SK-N-SH (cell line): ENCODE results near the gene SAT2. TPM values are rescaled to one million over a fixed set of nuclear protein-coding genes. Genes with fewer than 3 reads are reported as not detected.

Experiments
- CTCF ChIA-PET: fragments of 300-600, 350-600 bp; formaldehyde crosslinking; extraction: SDS; loops from one replicate; lab custom pipeline; 2021; lab: Yijun Ruan, JAX
- POLR2A ChIA-PET: fragments of 350-600 bp; sonication (Branson Sonifier 250); formaldehyde crosslinking; extraction: SDS; loops from one replicate; lab custom pipeline; 2020; ENCODE audit warnings: antibody characterized with exemption, inconsistent platforms; lab: Yijun Ruan, JAX
- DNase-seq: peaks from one replicate; pipeline ENCODE4 v3.0.0; 2012
- H2AFZ ChIP-seq: fragments of 200-600 bp; sonication (generic); 2 replicates; pipeline ENCODE4 v1.8.1; 2016; ENCODE audit warnings: antibody characterized with exemption, mild to moderate bottlenecking, low read depth
- H3F3A ChIP-seq: fragments of 200-600 bp; sonication (generic); replicated peaks from 2 replicates; pipeline ENCODE3; 2016; ENCODE audit warnings: antibody characterized with exemption, mild to moderate bottlenecking; ENCODE audit not compliant: insufficient read depth
- H3K27ac ChIP-seq, 2 experiments: fragments of 200-500 bp in 1 of 2; fragments of 200-600 bp in 1 of 2; sonication (Bioruptor generic) in 1 of 2; sonication (generic), shearing (Covaris generic) in 1 of 2; 2 replicates each; pipeline versions ENCODE4 v1.5.1 to v1.6.1; 2014 to 2016; ENCODE audit warnings: low read depth in 2 of 2, inconsistent platforms in 1 of 2, low read length in 1 of 2, mild to moderate bottlenecking in 1 of 2, mixed read lengths in 1 of 2
- H3K27me3 ChIP-seq: fragments of 200-600 bp; sonication (generic), shearing (Covaris generic); 2 replicates; pipeline ENCODE4 v1.6.1; 2016; ENCODE audit warnings: mixed run types; ENCODE audit not compliant: insufficient read depth
- H3K36me3 ChIP-seq, 2 experiments: fragments of 200-500 bp in 1 of 2; fragments of 200-600 bp in 1 of 2; sonication (Bioruptor generic) in 1 of 2; sonication (generic) in 1 of 2; replicated peaks in 1 of 2; 2 replicates each; pipeline versions ENCODE3 to v1.5.1; 2014 to 2016; ENCODE audit warnings: low read length in 1 of 2, mild to moderate bottlenecking in 1 of 2; ENCODE audit not compliant: insufficient read depth in 2 of 2, control insufficient read depth in 1 of 2
- H3K4me1 ChIP-seq, 2 experiments: fragments of 200-500 bp in 1 of 2; fragments of 200-600 bp in 1 of 2; sonication (Bioruptor generic) in 1 of 2; sonication (generic), shearing (Covaris generic) in 1 of 2; 2 replicates each; pipeline versions ENCODE4 v1.5.1 to v1.6.1; 2014 to 2016; ENCODE audit warnings: low read depth in 1 of 2, low read length in 1 of 2, mixed run types in 1 of 2; ENCODE audit not compliant: insufficient read depth in 2 of 2, control insufficient read depth in 1 of 2
- H3K4me2 ChIP-seq: fragments of 200-600 bp; sonication (generic), shearing (Covaris generic); 2 replicates; pipeline ENCODE4 v1.6.1; 2017; ENCODE audit warnings: mixed run types
- H3K4me3 ChIP-seq, 2 experiments: fragments of 200-500 bp in 1 of 2; fragments of 200-600 bp in 1 of 2; sonication (Bioruptor generic) in 1 of 2; sonication (generic), shearing (Covaris generic) in 1 of 2; 2 replicates each; pipeline versions ENCODE4 v1.5.1 to v1.8.1; 2014 to 2016; ENCODE audit warnings: low read depth in 2 of 2, inconsistent platforms in 1 of 2, low read length in 1 of 2, mild to moderate bottlenecking in 1 of 2, mixed read lengths in 1 of 2, moderate library complexity in 1 of 2
- H3K79me2 ChIP-seq: fragments of 200-600 bp; sonication (generic); 2 replicates; pipeline ENCODE4 v1.8.1; 2017; ENCODE audit warnings: mild to moderate bottlenecking; ENCODE audit not compliant: insufficient read depth
- H3K9ac ChIP-seq: fragments of 200-600 bp; sonication (generic); 2 replicates; pipeline ENCODE4 v1.6.1; 2017; ENCODE audit warnings: mixed run types
- H3K9me2 ChIP-seq: fragments of 200-600 bp; sonication (generic); 2 replicates; pipeline ENCODE4 v1.6.1; 2017; ENCODE audit warnings: mixed run types
- H3K9me3 ChIP-seq: fragments of 200-600 bp; sonication (generic); 2 replicates; pipeline ENCODE4 v1.6.1; 2017; ENCODE audit warnings: mixed run types, mild to moderate bottlenecking, moderate library complexity
- H4K20me1 ChIP-seq: fragments of 200-600 bp; sonication (generic); 2 replicates; pipeline ENCODE4 v1.6.1; 2017; ENCODE audit warnings: mild to moderate bottlenecking, mixed run types; ENCODE audit not compliant: insufficient read depth
- ELF1 ChIP-seq: IDR thresholded peaks from 2 replicates; pipeline ENCODE4 v1.4.0; 2012
- GATA2 ChIP-seq: sonication (generic); formaldehyde crosslinking; IDR thresholded peaks from 2 replicates; pipeline ENCODE4 v1.5.0; 2020; ENCODE audit warnings: mild to moderate bottlenecking, missing genetic modification reagents
- JUND ChIP-seq: IDR thresholded peaks from 2 replicates; pipeline ENCODE4 v1.4.0; 2012
- MAX ChIP-seq: IDR thresholded peaks from 2 replicates; pipeline ENCODE4 v1.4.0; 2012; ENCODE audit warnings: low read depth
- NFIC ChIP-seq: IDR thresholded peaks from 2 replicates; pipeline ENCODE4 v1.4.0; 2012; ENCODE audit warnings: borderline replicate concordance
- NRF1 ChIP-seq: IDR thresholded peaks from 2 replicates; pipeline ENCODE4 v1.6.1; 2012; ENCODE audit warnings: low read depth, mild to moderate bottlenecking, low read length
- PBX3 ChIP-seq: IDR thresholded peaks from 2 replicates; pipeline ENCODE4; 2012
- RCOR1 ChIP-seq: fragments of 150-350 bp; IDR thresholded peaks from 2 replicates; pipeline ENCODE4 v1.6.1; 2017; ENCODE audit warnings: antibody characterized with exemption, low read length
- RFX5 ChIP-seq: IDR thresholded peaks from 2 replicates; pipeline ENCODE4 v1.6.1; 2012; ENCODE audit warnings: mild to moderate bottlenecking, improper control_type of control experiment, low read length
- TAF1 ChIP-seq: IDR thresholded peaks from 2 replicates; pipeline ENCODE4 v1.6.1; 2012; ENCODE audit warnings: low read depth, mild to moderate bottlenecking, low read length, moderate library complexity, borderline replicate concordance
- TEAD4 ChIP-seq: IDR thresholded peaks from 2 replicates; pipeline ENCODE4 v1.4.0; 2012; ENCODE audit warnings: mild to moderate bottlenecking, borderline replicate concordance; ENCODE audit not compliant: insufficient read depth
- USF1 ChIP-seq: IDR thresholded peaks from 2 replicates; pipeline ENCODE4 v1.4.0; 2012; ENCODE audit warnings: low read depth, borderline replicate concordance
- USF2 ChIP-seq: fragments of 150-350 bp; IDR thresholded peaks from 2 replicates; pipeline ENCODE4 v1.6.1; 2017; ENCODE audit warnings: antibody characterized with exemption, low read length, low read depth, borderline replicate concordance
- WGBS: methylation state at CpG from one replicate; pipeline ENCODE4 v1.1.6; 2017; ENCODE audit warnings: low lambda C conversion rate; 5-methylcytosine and 5-hydroxymethylcytosine counted together
- polyA plus RNA-seq, 3 experiments: library from polyadenylated mRNA; depleted of rRNA; stranded (reverse); fragments of >200 nt; gene quantifications; 2 replicates each; pipeline ENCODE4 v1.2.3, GENCODE V29; 2012

SAT2 gene
- polyA plus RNA-seq, 1 of the 3 experiments (the other 2 are of a cell fraction), result 43.1 TPM

- TF ChIP-seq GATA2 (CRISPR knock-in tag) (no peak), ELF1 (no peak), TAF1 (no peak), PBX3 (no peak), JUND (no peak), NRF1 (no peak)
Measured at GRCh38 chr17:7655541-7655840, 27.9 kb upstream of the SAT2 start (continued).

- no peaks in the 10 kb centered on the region for H3K9me3 ChIP-seq
- H3K36me3 ChIP-seq, result no peaks in the 10 kb centered on the region
- H3K27ac ChIP-seq, result no peak overlapping the region
- H3F3A ChIP-seq, result peaks cover 4% of the 10 kb centered on the region
- no peak for DNase-seq
- 82% methylated on average over 16 of the region's 16 CpGs for WGBS
- H3K9ac ChIP-seq, result no peak overlapping the region
- POLR2A ChIA-PET, result no interaction called here
- H3K4me3 ChIP-seq, result no peak overlapping the region
- H3K79me2 ChIP-seq, result no peaks in the 10 kb centered on the region
- no peak overlapping the region for H2AFZ ChIP-seq
- no peak overlapping the region for H3K4me2 ChIP-seq
- TF ChIP-seq USF1 (no peak), NFIC (no peak), RFX5 (no peak), USF2 (no peak), MAX (no peak), NRF1 (no peak), RCOR1 (no peak), TEAD4 (no peak)
- H3K9me2 ChIP-seq, result no peaks in the 10 kb centered on the region
- peaks cover 25% of the 10 kb centered on the region for H3K27me3 ChIP-seq
- CTCF ChIA-PET, result interaction anchor here (1.5 to 6.5 kb wide), 3 partner anchors 16 to 33 kb away, joined by 3 to 55 read pairs (median 9); partner anchors contain the start of genes TP53 and WRAP53
- H3K4me1 ChIP-seq, result peaks cover 0 to 7% of the 10 kb centered on the region in 2 experiments; a peak in 1 of 4 replicates
- H4K20me1 ChIP-seq, result no peaks in the 10 kb centered on the region
Measured at GRCh38 chr17:7654832-7655540, 27.4 kb upstream of the SAT2 start.
